Measurements from ENCODE around the gene MYL11.

Gene MYL11

GRCh38 chr16:30353438-30354129 is 21.0 kb upstream of the MYL11 start:
- Histone ChIP-seq H3K36me3 (ENCODE audit: control insufficient read depth in 2 of 2, insufficient read depth in 1 of 2, low read length in 2 of 2) (peaks cover 5 to 69% of the 10 kb centered on the region in 2 experiments; a peak in 2 of 3 replicates), H3K4me1 (ENCODE audit: control insufficient read depth, insufficient read depth, low read length) (no peaks in the 10 kb centered on the region), H3K9me3 (ENCODE audit: control insufficient read depth, insufficient read depth, low read depth, low read length) (no peaks in the 10 kb centered on the region), H3K27ac (ENCODE audit: extremely low read depth, low read depth, low read length) (no peak overlapping the region), H3K4me3 (ENCODE audit: low read depth, low read length) (peak overlapping the region; percentile 95)
- TF ChIP-seq ZNF558 (tag by site-specific recombination; IDR thresholded peaks at IDR 0.05): no peak
- no peak for TF ChIP-seq ZNF366 (tag by site-specific recombination; conservative IDR thresholded peaks at IDR 0.05)
- TF ChIP-seq ZNF707 (tag by site-specific recombination; IDR thresholded peaks at IDR 0.05): no peak
- no peak for TF ChIP-seq ZNF354C (tag by site-specific recombination; IDR thresholded peaks at IDR 0.05; ENCODE audit: borderline replicate concordance, low read depth)
- no peak for TF ChIP-seq RBAK (tag by site-specific recombination; IDR thresholded peaks at IDR 0.05)
- no peak for TF ChIP-seq ZSCAN18 (tag by site-specific recombination; IDR thresholded peaks at IDR 0.05)
- TF ChIP-seq SALL2 (tag by site-specific recombination; IDR thresholded peaks at IDR 0.05; ENCODE audit: borderline replicate concordance): no peak
- no peak for TF ChIP-seq REPIN1 (tag by site-specific recombination; IDR thresholded peaks at IDR 0.05; ENCODE audit: low read depth)
- TF ChIP-seq ZNF768 (tag by site-specific recombination; IDR thresholded peaks at IDR 0.05): no peak
- TF ChIP-seq FEZF1 (tag by site-specific recombination; IDR thresholded peaks at IDR 0.05): no peak
- TF ChIP-seq ZNF324 (tag by site-specific recombination; IDR thresholded peaks at IDR 0.05): no peak
- TF ChIP-seq ZNF157 (tag by site-specific recombination; IDR thresholded peaks at IDR 0.05): no peak
- no peak for TF ChIP-seq ZSCAN23 (tag by site-specific recombination; IDR thresholded peaks at IDR 0.05)
- no peak for TF ChIP-seq ZBTB17 (tag by site-specific recombination; IDR thresholded peaks at IDR 0.05)
- POLR2A ChIA-PET: interaction anchor here (0.9 to 4.5 kb wide), 7 partner anchors 12 to 64 kb away, joined by 3 to 60 read pairs (median 5); partner anchors contain the start of gene TBC1D10B
- CTCF ChIA-PET: interaction anchor here (0.6 to 1.6 kb wide), 4 partner anchors 15 to 331 kb away, joined by 3 to 6 read pairs (median 4); no protein-coding TSS in a partner anchor

GRCh38 chr16:30354423-30355143 is 20.0 kb upstream of the MYL11 start:
- Histone ChIP-seq H3K4me3 (ENCODE audit: low read depth, low read length) (peak overlapping the region; percentile 95), H3K27ac (ENCODE audit: extremely low read depth, low read depth, low read length) (peak overlapping the region; percentile 82), H3K36me3 (ENCODE audit: control insufficient read depth in 2 of 2, insufficient read depth in 1 of 2, low read length in 2 of 2) (peaks cover 5 to 78% of the 10 kb centered on the region in 2 experiments; a peak in 2 of 3 replicates), H3K4me1 (ENCODE audit: control insufficient read depth, insufficient read depth, low read length) (no peaks in the 10 kb centered on the region), H3K9me3 (ENCODE audit: control insufficient read depth, insufficient read depth, low read depth, low read length) (no peaks in the 10 kb centered on the region)
- ChIA-PET CTCF (interaction anchor here (0.6 to 1.6 kb wide), 5 partner anchors 10 to 337 kb away, joined by 3 to 7 read pairs (median 3); no protein-coding TSS in a partner anchor), POLR2A (interaction anchor here (0.6 to 4.5 kb wide), 15 partner anchors 8 to 218 kb away, joined by 3 to 60 read pairs (median 5); partner anchors contain the start of genes DCTPP1, TBC1D10B, ZNF48 and ZNF771)
- 0 out of 2 replicates have a peak, but pooled peaks have one; percentile 24 for TF ChIP-seq ZNF157 (tag by site-specific recombination; IDR thresholded peaks at IDR 0.05)
- peak; percentile 71; the same call in 1 of the 2 replicates for TF ChIP-seq ZSCAN5A (tag by site-specific recombination; IDR thresholded peaks at IDR 0.05)
- 0 out of 2 replicates have a peak, but pooled peaks have one; percentile 25 for TF ChIP-seq ZNF501 (tag by site-specific recombination; IDR thresholded peaks at IDR 0.05)
- TF ChIP-seq IKZF3 (tag by site-specific recombination; IDR thresholded peaks at IDR 0.05): no peak
- TF ChIP-seq ZNF600 (tag by site-specific recombination; IDR thresholded peaks at IDR 0.05): peak; percentile 12; the same call in 1 of the 2 replicates
- TF ChIP-seq ZNF623 (tag by site-specific recombination; IDR thresholded peaks at IDR 0.05): peak; percentile 38; the same call in 1 of the 2 replicates
- no peak for TF ChIP-seq ZSCAN30 (tag by site-specific recombination; IDR thresholded peaks at IDR 0.05)
- TF ChIP-seq ZNF776 (tag by site-specific recombination; IDR thresholded peaks at IDR 0.05; ENCODE audit: borderline replicate concordance): no peak
- TF ChIP-seq PATZ1 (tag by site-specific recombination; IDR thresholded peaks at IDR 0.05): peak; percentile 52; the same call in 1 of the 2 replicates
- peak; percentile 81 for TF ChIP-seq ZBTB26 (tag by site-specific recombination; optimal IDR thresholded peaks at IDR 0.05)
- TF ChIP-seq PBX3 (CRISPR knock-in tag; IDR thresholded peaks at IDR 0.05): peak; percentile 53; the same call in 1 of the 2 replicates
- no peak for TF ChIP-seq YY1 (tag by site-specific recombination; IDR thresholded peaks at IDR 0.05)

Data from HEK293 (cell line).